ENCODE data around the gene RNLS.

GRCh38 chr10:88497913-88498312 is 85.2 kb downstream of the RNLS start:
- TF ChIP-seq CTCF (conservative IDR thresholded peaks at IDR 0.05; ENCODE audit: low read length) (no peak), EZH2phosphoT487 (IDR thresholded peaks at IDR 0.05; ENCODE audit: borderline replicate concordance, low read depth, low read length) (no peak)

All from OCI-LY7 (cell line).